Retinal pigment epithelial cell (primary cell): ENCODE results near the gene JOSD2.
A peak's percentile ranks its signal among the peaks of the same experiment; 100 is the strongest.

ENCODE experiments used
- DNase-seq: peaks from one replicate; pipeline ENCODE4 v3.0.0-alpha.2; 2010; ENCODE audit warnings: low read depth
- H3K4me3 ChIP-seq: 2 replicates; pipeline ENCODE4 v1.5.1; 2011; ENCODE audit warnings: mild to moderate bottlenecking, low read length, control low read depth, moderate library complexity
- TF ChIP-seq, protein P1 (sequence below): conservative IDR thresholded peaks from 2 replicates; pipeline ENCODE4 v1.5.1; 2011; ENCODE audit warnings: low read depth, low read length, control low read depth, inconsistent platforms

The JOSD2 gene

DNA sequence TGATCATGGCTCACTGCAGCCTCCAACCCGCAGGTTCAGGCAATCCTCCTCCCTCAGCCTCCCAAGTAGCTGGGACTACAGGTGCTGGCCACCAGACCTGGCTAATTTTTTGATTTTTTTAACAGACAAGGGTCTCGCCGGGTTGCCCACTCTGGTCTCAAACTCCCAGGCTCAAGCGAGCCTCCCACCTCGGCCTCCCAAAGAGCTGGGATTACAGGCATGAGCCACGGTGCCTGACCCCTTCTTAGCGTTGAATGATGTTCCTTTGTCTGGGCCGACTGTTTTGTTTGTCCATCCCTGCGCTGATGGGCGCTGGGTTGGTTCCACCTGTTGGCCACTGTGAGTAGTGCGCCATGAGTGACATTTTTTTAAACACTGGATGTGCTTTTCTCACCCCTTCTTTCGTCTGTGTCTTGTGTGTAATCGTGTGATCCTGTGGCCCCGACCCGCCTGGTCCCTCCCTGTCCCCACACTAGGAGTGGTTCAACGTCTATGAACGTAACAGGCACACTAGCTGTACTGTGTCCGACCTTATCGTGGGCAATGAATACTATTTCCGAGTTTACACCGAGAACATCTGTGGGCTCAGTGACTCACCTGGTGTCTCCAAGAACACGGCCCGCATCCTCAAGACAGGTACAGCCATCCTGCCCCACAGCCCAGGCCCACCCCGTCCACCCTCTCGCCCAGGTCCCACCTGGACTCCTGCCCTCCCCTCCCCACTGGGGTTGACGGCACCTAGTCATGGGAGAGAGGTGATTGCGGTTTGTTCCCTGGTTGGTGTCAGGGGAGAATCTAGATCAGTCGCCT is 49.7 kb downstream of the JOSD2 start:
- peak; percentile 19 for DNase-seq
- TF ChIP-seq, protein P1, sequence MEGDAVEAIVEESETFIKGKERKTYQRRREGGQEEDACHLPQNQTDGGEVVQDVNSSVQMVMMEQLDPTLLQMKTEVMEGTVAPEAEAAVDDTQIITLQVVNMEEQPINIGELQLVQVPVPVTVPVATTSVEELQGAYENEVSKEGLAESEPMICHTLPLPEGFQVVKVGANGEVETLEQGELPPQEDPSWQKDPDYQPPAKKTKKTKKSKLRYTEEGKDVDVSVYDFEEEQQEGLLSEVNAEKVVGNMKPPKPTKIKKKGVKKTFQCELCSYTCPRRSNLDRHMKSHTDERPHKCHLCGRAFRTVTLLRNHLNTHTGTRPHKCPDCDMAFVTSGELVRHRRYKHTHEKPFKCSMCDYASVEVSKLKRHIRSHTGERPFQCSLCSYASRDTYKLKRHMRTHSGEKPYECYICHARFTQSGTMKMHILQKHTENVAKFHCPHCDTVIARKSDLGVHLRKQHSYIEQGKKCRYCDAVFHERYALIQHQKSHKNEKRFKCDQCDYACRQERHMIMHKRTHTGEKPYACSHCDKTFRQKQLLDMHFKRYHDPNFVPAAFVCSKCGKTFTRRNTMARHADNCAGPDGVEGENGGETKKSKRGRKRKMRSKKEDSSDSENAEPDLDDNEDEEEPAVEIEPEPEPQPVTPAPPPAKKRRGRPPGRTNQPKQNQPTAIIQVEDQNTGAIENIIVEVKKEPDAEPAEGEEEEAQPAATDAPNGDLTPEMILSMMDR = peak; percentile 85
- no peak overlapping the region for H3K4me3 ChIP-seq

DNA sequence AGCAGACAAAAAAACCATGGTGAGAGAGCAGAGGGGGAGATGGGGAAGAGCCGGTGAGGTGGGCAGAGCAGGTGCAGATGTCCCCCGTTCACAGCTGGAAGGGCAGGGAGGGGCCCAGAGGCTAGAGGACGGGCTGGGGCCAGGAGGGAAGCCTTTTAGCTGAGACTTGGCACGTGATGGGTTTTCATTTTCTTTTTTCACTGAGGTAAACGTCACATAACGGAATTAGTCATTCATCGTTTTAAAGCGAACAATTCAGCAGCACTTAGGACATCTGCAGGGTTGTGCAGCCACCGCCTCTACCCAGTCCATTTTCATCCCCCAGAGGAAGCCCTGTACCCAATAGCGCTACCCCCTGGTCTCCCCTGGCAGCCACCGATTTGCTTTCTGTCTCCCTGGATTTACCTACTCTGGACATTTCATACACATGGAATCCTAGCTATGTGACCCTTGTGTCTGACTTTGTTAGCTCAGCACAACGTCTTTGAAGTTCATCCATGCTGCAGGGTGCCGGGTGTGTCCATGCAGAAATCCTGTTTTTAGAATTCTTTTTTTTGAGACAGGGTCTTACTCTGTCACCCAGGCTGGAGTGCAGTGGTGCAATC is 50.7 kb downstream of the JOSD2 start:
- H3K4me3 ChIP-seq = no peak overlapping the region
- peak; percentile 71 for DNase-seq
- TF ChIP-seq, protein P1 = peak; percentile 43

DNA sequence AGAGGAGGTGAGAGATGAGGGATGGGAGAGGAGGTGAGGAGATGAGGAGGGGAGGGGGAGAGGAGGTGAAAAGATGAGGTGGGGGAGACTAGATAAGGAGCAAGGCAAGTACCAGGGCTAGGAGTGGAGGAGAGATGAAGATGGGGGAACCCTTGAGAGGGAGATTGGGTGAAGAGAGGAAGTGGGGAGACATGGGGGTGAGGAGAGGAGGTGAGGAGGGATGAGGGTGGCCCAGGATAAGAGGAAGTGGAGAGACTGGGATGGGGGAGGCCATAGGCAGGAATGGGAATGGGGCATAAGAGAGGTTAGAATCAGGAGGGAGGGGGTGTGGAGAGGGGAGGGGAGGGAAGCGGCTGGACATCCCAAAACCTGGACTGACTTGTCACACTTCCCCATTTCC is 51.4 kb downstream of the JOSD2 start:
- TF ChIP-seq, protein P1 = no peak
- DNase-seq = no peak
- H3K4me3 ChIP-seq = no peak overlapping the region

DNA sequence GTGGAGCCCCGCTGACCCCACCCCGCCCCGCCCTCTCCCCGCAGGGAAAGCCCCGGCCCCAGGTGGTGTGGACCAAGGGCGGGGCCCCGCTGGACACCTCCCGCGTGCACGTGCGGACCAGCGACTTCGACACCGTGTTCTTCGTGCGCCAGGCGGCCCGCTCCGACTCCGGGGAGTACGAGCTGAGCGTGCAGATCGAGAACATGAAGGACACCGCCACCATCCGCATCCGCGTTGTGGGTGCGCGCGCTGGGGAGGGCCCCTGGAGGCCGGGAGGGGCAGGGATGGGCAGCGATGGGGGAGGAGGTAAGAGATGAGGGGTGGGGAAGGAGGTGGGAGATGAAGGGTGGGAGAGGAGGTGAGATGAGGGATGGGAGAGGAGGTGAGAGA is 51.9 kb downstream of the JOSD2 start:
- no peak overlapping the region for H3K4me3 ChIP-seq
- no peak for DNase-seq
- TF ChIP-seq, protein P1 = no peak

DNA sequence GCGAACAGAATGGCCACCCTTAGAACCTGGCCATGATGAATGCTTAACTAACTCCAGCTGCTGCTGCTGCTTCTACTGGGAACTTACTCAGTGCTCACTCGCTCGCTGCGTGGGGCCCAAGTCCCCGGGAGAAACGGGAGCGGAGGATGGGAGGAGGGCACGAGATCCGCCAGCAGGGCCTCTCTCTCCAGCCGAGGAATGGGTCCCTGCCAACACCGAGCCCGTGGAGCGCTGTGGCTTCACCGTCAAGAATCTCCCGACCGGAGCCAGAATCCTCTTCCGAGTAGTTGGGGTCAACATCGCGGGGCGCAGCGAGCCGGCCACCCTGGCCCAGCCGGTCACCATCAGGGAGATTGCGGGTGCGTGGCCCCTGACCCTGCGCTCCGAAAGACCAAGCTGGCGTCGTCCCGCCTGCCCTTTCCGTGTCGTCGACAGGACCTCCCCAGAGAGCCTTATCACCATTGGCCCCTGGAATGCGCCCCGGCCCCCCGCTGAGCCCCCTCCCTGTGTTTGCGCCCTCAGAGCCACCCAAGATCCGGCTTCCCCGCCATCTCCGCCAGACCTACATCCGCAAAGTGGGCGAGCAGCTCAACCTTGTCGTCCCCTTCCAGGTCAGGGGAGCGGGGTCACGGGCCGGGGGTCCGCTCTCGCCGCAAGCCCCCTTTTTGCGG is 52.5 kb downstream of the JOSD2 start:
- TF ChIP-seq, protein P1 = no peak
- DNase-seq = no peak
- no peak overlapping the region for H3K4me3 ChIP-seq

DNA sequence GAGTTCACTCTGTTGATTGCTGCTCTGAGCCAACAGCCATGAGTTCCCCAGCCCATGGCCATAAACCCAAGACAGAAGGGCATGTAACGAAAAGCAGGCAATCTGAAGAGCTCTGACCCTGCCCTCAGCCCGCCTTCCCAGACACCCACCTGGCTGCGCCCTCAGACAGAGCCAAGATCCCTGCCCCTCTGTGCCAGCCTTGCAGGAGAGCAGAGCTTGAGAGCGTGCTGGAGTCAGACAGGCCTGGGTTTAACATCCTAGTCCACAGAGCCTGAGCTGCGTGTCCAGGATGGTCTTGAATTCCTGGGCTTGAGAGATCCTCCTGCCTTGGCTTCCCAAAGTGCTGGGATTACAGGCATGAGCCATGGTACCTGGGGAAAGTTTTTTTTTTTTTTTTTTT is 53.7 kb downstream of the JOSD2 start:
- no peak overlapping the region for H3K4me3 ChIP-seq
- TF ChIP-seq, protein P1 = no peak
- DNase-seq = no peak
